Uterus (tissue), 4 donors: ENCODE measurements around the gene DEFB128. TPM values are rescaled to one million over a fixed set of nuclear protein-coding genes. Genes with fewer than 3 reads are reported as not detected.

ENCODE experiments used
- DNase-seq, 2 donors: peaks; one replicate each; pipeline ENCODE4 v3.0.0-alpha.2; 2019 to 2020
- H3K27ac ChIP-seq, 2 donors: fragments of 200-600 bp; sonication (generic); 1 replicate in 1 of 2; 2 replicates in 1 of 2; pipeline ENCODE4 v1.5.1; 2016 to 2018
- H3K27me3 ChIP-seq, 2 donors: fragments of 200-600 bp; sonication (generic); one replicate each; pipeline ENCODE4 v1.5.1; 2018 to 2019; ENCODE audit warnings: control low read depth in 1 of 2
- H3K36me3 ChIP-seq, 2 donors: fragments of 200-600 bp; sonication (generic); one replicate each; pipeline ENCODE4 v1.5.1; 2019; ENCODE audit warnings: control low read depth in 1 of 2
- H3K4me1 ChIP-seq, 2 donors: fragments of 200-600 bp; sonication (generic); one replicate each; pipeline ENCODE4 v1.5.1; 2018 to 2019; ENCODE audit warnings: control low read depth in 1 of 2
- H3K4me3 ChIP-seq, 2 donors: fragments of 200-600 bp; sonication (generic); 1 replicate in 1 of 2; 2 replicates in 1 of 2; pipeline ENCODE4 v1.5.1; 2018 to 2019; ENCODE audit warnings: mild to moderate bottlenecking in 1 of 2
- H3K9me3 ChIP-seq, 2 donors: fragments of 200-600 bp; sonication (generic); one replicate each; pipeline ENCODE4 v1.5.1; 2019; ENCODE audit warnings: control low read depth in 1 of 2
- POLR2A ChIP-seq, 2 donors: fragments of 450-650 bp; IDR thresholded peaks; one replicate each; pipeline ENCODE4 v1.6.1; 2016; ENCODE audit warnings: antibody characterized with exemption in 2 of 2, mild to moderate bottlenecking in 1 of 2, moderate library complexity in 1 of 2
- intact Hi-C: fragments of 100-400 bp; cut with DNase I; formaldehyde crosslinking; loops from one replicate; pipeline ENCODE4 v1.15.1; 2023; ENCODE audit warnings: low total_unique reads
- total RNA-seq, 4 donors: library from RNA; depleted of rRNA in 3 of 4; stranded (reverse); fragments of >200 nt in 3 of 4; gene quantifications; one replicate each; pipeline versions ENCODE4 v1.1.0 to v1.2.4, GENCODE V29; 2014 to 2023
- TF ChIP-seq, protein P1 (sequence below), 4 experiments: fragments of 200-600 bp in 2 of 4; fragments of 450-650 bp in 2 of 4; sonication (generic) in 2 of 4; IDR thresholded peaks; one replicate each; pipeline ENCODE4 v1.5.1; 2016 to 2019; ENCODE audit warnings: antibody characterized with exemption in 4 of 4, mild to moderate bottlenecking in 2 of 4, moderate library complexity in 1 of 4
- donor health status: DM: yes; HTN: yes; CAD: no.

DEFB128 gene
- total RNA-seq, 4 donors from 2014 or later: not detected

DNA sequence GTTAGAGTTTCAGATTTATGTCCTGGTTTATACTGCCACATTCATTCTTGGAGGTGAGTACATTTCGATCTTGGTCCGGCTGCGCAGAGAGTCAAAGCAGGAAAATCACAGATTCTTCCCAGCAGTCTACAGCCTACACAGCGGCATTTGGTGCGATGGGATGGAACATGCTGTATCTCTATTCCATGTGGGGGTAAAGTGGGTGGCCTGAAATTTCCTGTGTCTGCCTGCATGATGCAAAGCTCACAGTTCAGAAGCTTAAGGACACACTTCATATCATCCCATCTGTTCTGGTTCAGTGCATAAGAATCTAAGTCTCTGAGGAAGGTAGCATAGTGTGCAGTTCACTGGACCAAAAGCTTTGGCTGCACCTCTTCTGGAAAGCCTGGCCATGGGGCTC, 32.4 kb downstream of the DEFB128 start, which contains the start of gene DEFB127:
DEFB127 (plus strand) TSS at position 301 of the 400 bp plus-strand sequence; CDS start at position 392, 91 bp downstream.
- H3K9me3 ChIP-seq: no peaks in the 10 kb centered on the region
- no peaks in the 10 kb centered on the region for H3K36me3 ChIP-seq
- DNase-seq: no peak
- no peak for TF ChIP-seq POLR2A (IDR thresholded peaks at IDR 0.05)
- TF ChIP-seq, protein P1, sequence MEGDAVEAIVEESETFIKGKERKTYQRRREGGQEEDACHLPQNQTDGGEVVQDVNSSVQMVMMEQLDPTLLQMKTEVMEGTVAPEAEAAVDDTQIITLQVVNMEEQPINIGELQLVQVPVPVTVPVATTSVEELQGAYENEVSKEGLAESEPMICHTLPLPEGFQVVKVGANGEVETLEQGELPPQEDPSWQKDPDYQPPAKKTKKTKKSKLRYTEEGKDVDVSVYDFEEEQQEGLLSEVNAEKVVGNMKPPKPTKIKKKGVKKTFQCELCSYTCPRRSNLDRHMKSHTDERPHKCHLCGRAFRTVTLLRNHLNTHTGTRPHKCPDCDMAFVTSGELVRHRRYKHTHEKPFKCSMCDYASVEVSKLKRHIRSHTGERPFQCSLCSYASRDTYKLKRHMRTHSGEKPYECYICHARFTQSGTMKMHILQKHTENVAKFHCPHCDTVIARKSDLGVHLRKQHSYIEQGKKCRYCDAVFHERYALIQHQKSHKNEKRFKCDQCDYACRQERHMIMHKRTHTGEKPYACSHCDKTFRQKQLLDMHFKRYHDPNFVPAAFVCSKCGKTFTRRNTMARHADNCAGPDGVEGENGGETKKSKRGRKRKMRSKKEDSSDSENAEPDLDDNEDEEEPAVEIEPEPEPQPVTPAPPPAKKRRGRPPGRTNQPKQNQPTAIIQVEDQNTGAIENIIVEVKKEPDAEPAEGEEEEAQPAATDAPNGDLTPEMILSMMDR (IDR thresholded peaks at IDR 0.05): no peak
- no peaks in the 10 kb centered on the region for H3K27me3 ChIP-seq
- intact Hi-C loops: no loop called here
- H3K27ac ChIP-seq: no peak within 1 kb of the TSS
- H3K4me1 ChIP-seq: no peaks in the 10 kb centered on the region
- no peak within 1 kb of the TSS for H3K4me3 ChIP-seq

DNA sequence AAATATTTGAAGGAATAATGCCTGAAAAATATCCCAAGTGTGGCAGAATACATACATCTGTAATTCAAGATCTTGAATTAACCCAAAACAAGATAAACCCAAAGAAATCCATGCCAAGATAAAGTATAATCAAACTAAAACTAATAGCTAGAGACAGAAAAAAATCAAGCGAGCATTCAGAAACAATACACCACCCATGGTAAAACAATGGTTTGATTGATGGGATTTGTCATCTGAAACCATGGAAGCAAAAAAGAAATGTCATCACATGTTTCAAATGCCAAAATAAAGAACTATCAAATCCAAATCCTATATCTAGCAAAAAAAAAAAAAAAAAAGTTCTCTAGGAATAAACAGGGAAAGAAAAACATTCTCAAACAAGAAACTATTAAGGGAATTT, 37.4 kb downstream of the DEFB128 start:
- TF ChIP-seq POLR2A (IDR thresholded peaks at IDR 0.05): no peak
- TF ChIP-seq, protein P1 (IDR thresholded peaks at IDR 0.05): no peak
- no peaks in the 10 kb centered on the region for H3K27me3 ChIP-seq
- no peaks in the 10 kb centered on the region for H3K36me3 ChIP-seq
- intact Hi-C loops: no loop called here
- no peaks in the 10 kb centered on the region for H3K9me3 ChIP-seq
- no peaks in the 10 kb centered on the region for H3K4me1 ChIP-seq
- no peak overlapping the region for H3K4me3 ChIP-seq
- no peak overlapping the region for H3K27ac ChIP-seq
- no peak for DNase-seq

DNA sequence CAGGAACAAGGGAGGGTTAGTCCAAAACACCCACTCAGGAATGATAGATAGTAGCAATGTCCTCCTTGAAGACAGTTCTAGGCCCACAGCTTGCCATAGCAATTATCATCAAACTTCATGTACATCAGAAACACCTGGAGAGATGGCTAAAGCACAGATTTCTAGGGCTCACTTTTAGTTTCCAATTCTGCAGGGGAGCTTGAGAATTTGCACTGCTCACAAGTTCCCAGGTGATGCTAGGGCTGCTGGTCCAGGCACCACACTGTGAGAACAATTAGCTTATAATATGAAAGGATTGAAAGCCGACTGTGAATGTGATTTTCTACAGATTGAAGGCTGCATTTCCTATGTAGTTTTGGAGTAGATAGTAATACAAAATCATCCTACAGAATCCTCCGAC, 43.6 kb downstream of the DEFB128 start:
- Histone ChIP-seq H3K9me3 (no peaks in the 10 kb centered on the region), H3K27me3 (peaks cover 0 to 4% of the 10 kb centered on the region in 2 donors), H3K27ac (no peak overlapping the region), H3K4me1 (no peaks in the 10 kb centered on the region), H3K4me3 (no peak overlapping the region), H3K36me3 (no peaks in the 10 kb centered on the region)
- TF ChIP-seq, protein P1 (IDR thresholded peaks at IDR 0.05): no peak
- TF ChIP-seq POLR2A (IDR thresholded peaks at IDR 0.05): no peak
- intact Hi-C loops: no loop called here
- no peak for DNase-seq

DNA sequence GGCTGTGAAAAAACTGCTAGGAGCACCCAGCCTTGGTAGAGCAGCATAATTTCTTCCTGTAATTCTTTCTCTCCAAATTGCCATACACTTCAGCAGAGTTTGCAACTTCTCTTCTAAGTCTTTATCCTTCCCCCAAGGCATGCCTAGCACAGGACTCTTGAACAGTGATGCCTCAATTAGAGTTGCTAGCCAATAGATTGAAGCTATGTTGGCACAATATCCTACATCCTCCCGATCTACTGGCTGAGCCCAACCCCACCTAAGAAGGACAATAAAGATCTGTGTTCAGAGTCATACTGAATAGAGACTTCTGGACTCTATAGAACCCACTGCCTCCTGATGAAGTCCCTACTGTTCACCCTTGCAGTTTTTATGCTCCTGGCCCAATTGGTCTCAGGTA, 47.2 kb downstream of the DEFB128 start, which contains the start of gene DEFB126:
DEFB126 (plus strand) TSS at position 301 of the 400 bp plus-strand sequence; CDS start at position 340, 39 bp downstream.
- TF ChIP-seq POLR2A (IDR thresholded peaks at IDR 0.05): no peak
- no peak within 1 kb of the TSS for H3K27ac ChIP-seq

More for the DNA sequence above, 47.2 kb downstream of the DEFB128 start, which contains the start of gene DEFB126:
- H3K36me3 ChIP-seq: no peaks in the 10 kb centered on the region
- H3K27me3 ChIP-seq: peaks cover 0 to 7% of the 10 kb centered on the region in 2 donors
- no peaks in the 10 kb centered on the region for H3K9me3 ChIP-seq
- no peak for DNase-seq
- no peak within 1 kb of the TSS for H3K4me3 ChIP-seq
- intact Hi-C loops: no loop called here
- H3K4me1 ChIP-seq: no peaks in the 10 kb centered on the region

Other genes starting within 250 kb of the DEFB128 start
- gene DEFB125, start 102.0 kb downstream of the DEFB128 start, total RNA-seq: not detected
- not detected for gene DEFB126, start 47.1 kb downstream of the DEFB128 start, total RNA-seq
- gene DEFB127, start 32.3 kb downstream of the DEFB128 start, total RNA-seq: not detected
- gene DEFB129, start 37.5 kb upstream of the DEFB128 start, total RNA-seq: not detected
- gene DEFB132, start 68.0 kb upstream of the DEFB128 start, total RNA-seq: not detected
- gene C20orf96, start 101.0 kb upstream of the DEFB128 start, total RNA-seq: 10 to 100 TPM in 2 of 4 donors, 1 to 10 TPM in 2; 2.8 to 18.2 (median 11.2) TPM
- gene ZCCHC3, start 107.9 kb upstream of the DEFB128 start, total RNA-seq: 10 to 100 TPM in 3 of 4 donors, 1 to 10 TPM in 1; 3.3 to 56.7 (median 19.2) TPM
- gene SOX12, start 135.8 kb upstream of the DEFB128 start, total RNA-seq: 10 to 100 TPM in 1 of 4 donors, 1 to 10 TPM in 3; 2.4 to 21.9 (median 7.4) TPM
- 10 to 100 TPM; 10.2 to 65.6 (median 28.7) TPM for gene NRSN2, start 157.4 kb upstream of the DEFB128 start, total RNA-seq
- 1 to 10 TPM; 1.8 to 8.4 (median 3.9) TPM for gene TRIB3, start 191.0 kb upstream of the DEFB128 start, total RNA-seq
- 10 to 100 TPM; 57.9 to 86.3 (median 64.6) TPM for gene RBCK1, start 218.6 kb upstream of the DEFB128 start, total RNA-seq